ENCODE measurements around the gene TNFRSF1A. TPM values are rescaled to one million over a fixed set of nuclear protein-coding genes. Genes with fewer than 3 reads are reported as not detected.
"Not testable (repeated sequence)": the region's sequence is repeated elsewhere in the genome, so short reads cannot be mapped to it uniquely, and the experiment has no call there.

The TNFRSF1A gene
- total RNA-seq, 1 donor from 2014 or later, result 125 TPM

GRCh38 chr12:6347367-6348338, 5.8 kb upstream of the TNFRSF1A start:
- no peak overlapping the region for H3K4me3 Mint-ChIP-seq (ENCODE audit: unreplicated experiment)
- peaks cover 33% of the 10 kb centered on the region for H3K4me1 Mint-ChIP-seq (ENCODE audit: unreplicated experiment)
- peaks cover 4% of the 10 kb centered on the region for H3K36me3 Mint-ChIP-seq (ENCODE audit: low read depth, unreplicated experiment)
- TF ChIP-seq CTCF (IDR thresholded peaks at IDR 0.05; ENCODE audit: unreplicated experiment), result no peak
- no peaks in the 10 kb centered on the region for H3K9me3 Mint-ChIP-seq (ENCODE audit: unreplicated experiment)
- H3K27me3 Mint-ChIP-seq (ENCODE audit: unreplicated experiment), result peaks cover 7% of the 10 kb centered on the region
- DNase-seq (ENCODE audit: low spot score), result no peak
- no peak overlapping the region for H3K27ac Mint-ChIP-seq (ENCODE audit: unreplicated experiment)

GRCh38 chr12:6346942-6347341, 5.1 kb upstream of the TNFRSF1A start:
- DNase-seq (ENCODE audit: low spot score), result no peak
- no peak for TF ChIP-seq CTCF (IDR thresholded peaks at IDR 0.05; ENCODE audit: unreplicated experiment)
- peak overlapping the region; percentile 27 for H3K4me3 Mint-ChIP-seq (ENCODE audit: unreplicated experiment)
- peaks cover 9% of the 10 kb centered on the region for H3K27me3 Mint-ChIP-seq (ENCODE audit: unreplicated experiment)
- peaks cover 4% of the 10 kb centered on the region for H3K36me3 Mint-ChIP-seq (ENCODE audit: low read depth, unreplicated experiment)
- H3K4me1 Mint-ChIP-seq (ENCODE audit: unreplicated experiment), result peaks cover 33% of the 10 kb centered on the region
- no peaks in the 10 kb centered on the region for H3K9me3 Mint-ChIP-seq (ENCODE audit: unreplicated experiment)
- H3K27ac Mint-ChIP-seq (ENCODE audit: unreplicated experiment), result no peak overlapping the region

- no peak overlapping the region for H3K27ac Mint-ChIP-seq (ENCODE audit: unreplicated experiment)
Observed at GRCh38 chr12:6346235-6346832, 4.5 kb upstream of the TNFRSF1A start.

GRCh38 chr12:6345319-6346091, 3.6 kb upstream of the TNFRSF1A start:
- Mint-ChIP-seq H3K27ac (ENCODE audit: unreplicated experiment) (peak overlapping the region; percentile 58), H3K27me3 (ENCODE audit: unreplicated experiment) (peaks cover 11% of the 10 kb centered on the region), H3K9me3 (ENCODE audit: unreplicated experiment) (no peaks in the 10 kb centered on the region), H3K36me3 (ENCODE audit: low read depth, unreplicated experiment) (peaks cover 4% of the 10 kb centered on the region), H3K4me3 (ENCODE audit: unreplicated experiment) (peak overlapping the region; percentile 83), H3K4me1 (ENCODE audit: unreplicated experiment) (peaks cover 33% of the 10 kb centered on the region)
- no peak for TF ChIP-seq CTCF (IDR thresholded peaks at IDR 0.05; ENCODE audit: unreplicated experiment)
- no peak for DNase-seq (ENCODE audit: low spot score)

More at GRCh38 chr12:6346235-6346832, 4.5 kb upstream of the TNFRSF1A start:
- H3K36me3 Mint-ChIP-seq (ENCODE audit: low read depth, unreplicated experiment), result peaks cover 4% of the 10 kb centered on the region
- no peaks in the 10 kb centered on the region for H3K9me3 Mint-ChIP-seq (ENCODE audit: unreplicated experiment)
- H3K4me1 Mint-ChIP-seq (ENCODE audit: unreplicated experiment), result peaks cover 33% of the 10 kb centered on the region
- H3K27me3 Mint-ChIP-seq (ENCODE audit: unreplicated experiment), result peaks cover 9% of the 10 kb centered on the region
- no peak overlapping the region for H3K4me3 Mint-ChIP-seq (ENCODE audit: unreplicated experiment)
- no peak for DNase-seq (ENCODE audit: low spot score)
- no peak for TF ChIP-seq CTCF (IDR thresholded peaks at IDR 0.05; ENCODE audit: unreplicated experiment)

GRCh38 chr12:6344101-6344660, 2.3 kb upstream of the TNFRSF1A start:
- not testable (repeated sequence) for H3K4me3 Mint-ChIP-seq (ENCODE audit: unreplicated experiment); H3K27ac Mint-ChIP-seq (ENCODE audit: unreplicated experiment); DNase-seq (ENCODE audit: low spot score); H3K36me3 Mint-ChIP-seq (ENCODE audit: low read depth, unreplicated experiment); H3K9me3 Mint-ChIP-seq (ENCODE audit: unreplicated experiment)
- Mint-ChIP-seq H3K4me1 (ENCODE audit: unreplicated experiment) (peaks cover 33% of the 10 kb centered on the region), H3K27me3 (ENCODE audit: unreplicated experiment) (peaks cover 11% of the 10 kb centered on the region)
